ENCODE data around the gene XYLB.

DNA sequence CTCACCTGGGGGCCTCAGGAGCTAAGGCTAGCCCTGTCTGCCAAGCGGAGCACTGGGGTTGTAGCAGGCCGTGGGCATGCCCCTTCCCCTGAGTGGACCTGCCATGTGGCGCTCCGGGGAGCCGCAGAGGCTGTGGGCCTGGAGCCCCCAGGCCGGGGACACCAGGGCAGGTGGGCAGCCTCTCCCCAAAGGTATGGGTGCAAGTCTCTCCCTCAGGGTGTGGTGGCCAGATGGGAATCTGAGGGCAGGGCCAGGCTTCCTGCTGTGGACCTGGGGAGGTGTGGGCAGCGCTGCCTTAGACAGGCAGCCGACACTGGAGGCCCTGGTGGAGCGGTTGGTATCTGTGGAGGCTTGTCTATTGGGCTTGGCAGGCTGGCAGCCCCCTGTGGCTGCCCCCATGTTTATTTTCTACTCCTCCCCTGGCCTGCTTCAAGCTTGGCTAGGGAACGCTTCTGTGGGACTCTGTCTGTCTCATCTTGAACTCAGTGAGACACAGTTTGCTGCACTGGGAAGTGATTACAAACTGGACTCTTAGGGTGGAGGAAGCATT lies 113.0 kb downstream of the XYLB start:
- TF ChIP-seq CREB1 (CRISPR knock-in tag; IDR thresholded peaks at IDR 0.05), result no peak
- TF ChIP-seq, protein P1, sequence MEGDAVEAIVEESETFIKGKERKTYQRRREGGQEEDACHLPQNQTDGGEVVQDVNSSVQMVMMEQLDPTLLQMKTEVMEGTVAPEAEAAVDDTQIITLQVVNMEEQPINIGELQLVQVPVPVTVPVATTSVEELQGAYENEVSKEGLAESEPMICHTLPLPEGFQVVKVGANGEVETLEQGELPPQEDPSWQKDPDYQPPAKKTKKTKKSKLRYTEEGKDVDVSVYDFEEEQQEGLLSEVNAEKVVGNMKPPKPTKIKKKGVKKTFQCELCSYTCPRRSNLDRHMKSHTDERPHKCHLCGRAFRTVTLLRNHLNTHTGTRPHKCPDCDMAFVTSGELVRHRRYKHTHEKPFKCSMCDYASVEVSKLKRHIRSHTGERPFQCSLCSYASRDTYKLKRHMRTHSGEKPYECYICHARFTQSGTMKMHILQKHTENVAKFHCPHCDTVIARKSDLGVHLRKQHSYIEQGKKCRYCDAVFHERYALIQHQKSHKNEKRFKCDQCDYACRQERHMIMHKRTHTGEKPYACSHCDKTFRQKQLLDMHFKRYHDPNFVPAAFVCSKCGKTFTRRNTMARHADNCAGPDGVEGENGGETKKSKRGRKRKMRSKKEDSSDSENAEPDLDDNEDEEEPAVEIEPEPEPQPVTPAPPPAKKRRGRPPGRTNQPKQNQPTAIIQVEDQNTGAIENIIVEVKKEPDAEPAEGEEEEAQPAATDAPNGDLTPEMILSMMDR (IDR thresholded peaks at IDR 0.05), result no peak
- TF ChIP-seq, protein P2, sequence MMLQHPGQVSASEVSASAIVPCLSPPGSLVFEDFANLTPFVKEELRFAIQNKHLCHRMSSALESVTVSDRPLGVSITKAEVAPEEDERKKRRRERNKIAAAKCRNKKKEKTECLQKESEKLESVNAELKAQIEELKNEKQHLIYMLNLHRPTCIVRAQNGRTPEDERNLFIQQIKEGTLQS (CRISPR knock-in tag; conservative IDR thresholded peaks at IDR 0.05), result no peak
- TF ChIP-seq ESRRA (CRISPR knock-in tag; IDR thresholded peaks at IDR 0.05; ENCODE audit: borderline replicate concordance), result no peak
- TF ChIP-seq, protein P3, sequence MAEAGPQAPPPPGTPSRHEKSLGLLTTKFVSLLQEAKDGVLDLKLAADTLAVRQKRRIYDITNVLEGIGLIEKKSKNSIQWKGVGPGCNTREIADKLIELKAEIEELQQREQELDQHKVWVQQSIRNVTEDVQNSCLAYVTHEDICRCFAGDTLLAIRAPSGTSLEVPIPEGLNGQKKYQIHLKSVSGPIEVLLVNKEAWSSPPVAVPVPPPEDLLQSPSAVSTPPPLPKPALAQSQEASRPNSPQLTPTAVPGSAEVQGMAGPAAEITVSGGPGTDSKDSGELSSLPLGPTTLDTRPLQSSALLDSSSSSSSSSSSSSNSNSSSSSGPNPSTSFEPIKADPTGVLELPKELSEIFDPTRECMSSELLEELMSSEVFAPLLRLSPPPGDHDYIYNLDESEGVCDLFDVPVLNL (CRISPR knock-in tag; IDR thresholded peaks at IDR 0.05; ENCODE audit: borderline replicate concordance, low read depth), result no peak
